Loucy (cell line): Measurements from ENCODE around the gene PRKAR1A.
"Not testable (repeated sequence)": the region's sequence is repeated elsewhere in the genome, so short reads cannot be mapped to it uniquely, and the experiment has no call there.

ENCODE experiments used
- H2AFZ ChIP-seq: fragments of 200-600 bp; sonication (generic); 2 replicates; pipeline ENCODE4 v1.6.0; 2016; ENCODE audit warnings: antibody characterized with exemption, mild to moderate bottlenecking, low read length, moderate library complexity
- H3F3A ChIP-seq: fragments of 200-600 bp; 2 replicates; pipeline ENCODE4 v1.6.0; 2016; ENCODE audit warnings: antibody characterized with exemption, low read depth, mild to moderate bottlenecking
- H3K27me3 ChIP-seq: fragments of 200-600 bp; sonication (generic); 2 replicates; pipeline ENCODE4 v1.6.1; 2014; ENCODE audit warnings: low read length, mild to moderate bottlenecking; ENCODE audit not compliant: insufficient read depth, poor library complexity, severe bottlenecking
- H3K36me3 ChIP-seq: fragments of 200-600 bp; sonication (generic); 2 replicates; pipeline ENCODE4 v1.6.1; 2016; ENCODE audit warnings: low read length; ENCODE audit not compliant: insufficient read depth
- H3K4me1 ChIP-seq: fragments of 200-600 bp; sonication (generic); 2 replicates; pipeline ENCODE4 v1.5.1; 2014; ENCODE audit warnings: low read length, mild to moderate bottlenecking; ENCODE audit not compliant: insufficient read depth, poor library complexity, severe bottlenecking
- H3K4me2 ChIP-seq: fragments of 200-600 bp; sonication (generic); 2 replicates; pipeline ENCODE4 v1.6.0; 2014; ENCODE audit warnings: antibody characterized with exemption, low read length, low read depth, mild to moderate bottlenecking; ENCODE audit not compliant: poor library complexity, severe bottlenecking
- H3K4me3 ChIP-seq: fragments of 200-600 bp; sonication (generic); 2 replicates; pipeline ENCODE4 v1.5.1; 2014; ENCODE audit warnings: low read length, mild to moderate bottlenecking, mixed read lengths; ENCODE audit not compliant: poor library complexity, severe bottlenecking
- H3K79me2 ChIP-seq: fragments of 200-600 bp; sonication (generic); 2 replicates; pipeline ENCODE4 v1.6.1; 2014; ENCODE audit warnings: low read length; ENCODE audit not compliant: insufficient read depth
- H3K9ac ChIP-seq: fragments of 200-600 bp; sonication (generic); 2 replicates; pipeline ENCODE4 v1.6.0; 2014; ENCODE audit warnings: mild to moderate bottlenecking, low read depth, low read length, moderate library complexity; ENCODE audit not compliant: poor library complexity, severe bottlenecking
- H3K9me2 ChIP-seq: fragments of 200-600 bp; sonication (generic); replicated peaks from 2 replicates; pipeline ENCODE4 v1.6.1; 2016; ENCODE audit warnings: low read depth, low read length, mixed read lengths
- H3K9me3 ChIP-seq: fragments of 200-600 bp; sonication (generic); 2 replicates; pipeline ENCODE4 v1.6.1; 2014; ENCODE audit warnings: mild to moderate bottlenecking, antibody characterized with exemption, low read length, low read depth; ENCODE audit not compliant: insufficient read depth
- H4K20me1 ChIP-seq: fragments of 200-600 bp; sonication (generic); 2 replicates; pipeline ENCODE4 v1.6.0; 2014; ENCODE audit warnings: antibody characterized with exemption, low read length, mild to moderate bottlenecking; ENCODE audit not compliant: insufficient read depth, poor library complexity, severe bottlenecking
- EZH2phosphoT487 ChIP-seq: fragments of 200-600 bp; IDR thresholded peaks from 2 replicates; pipeline ENCODE4 v1.6.1; 2018; ENCODE audit warnings: antibody characterized with exemption, mild to moderate bottlenecking, moderate library complexity, borderline replicate concordance
- TF ChIP-seq, protein P1 (sequence below): fragments of 200-600 bp; sonication (generic); conservative IDR thresholded peaks from 2 replicates; pipeline ENCODE4 v1.5.1; 2014; ENCODE audit warnings: mild to moderate bottlenecking, antibody characterized with exemption, low read length

The PRKAR1A gene

DNA sequence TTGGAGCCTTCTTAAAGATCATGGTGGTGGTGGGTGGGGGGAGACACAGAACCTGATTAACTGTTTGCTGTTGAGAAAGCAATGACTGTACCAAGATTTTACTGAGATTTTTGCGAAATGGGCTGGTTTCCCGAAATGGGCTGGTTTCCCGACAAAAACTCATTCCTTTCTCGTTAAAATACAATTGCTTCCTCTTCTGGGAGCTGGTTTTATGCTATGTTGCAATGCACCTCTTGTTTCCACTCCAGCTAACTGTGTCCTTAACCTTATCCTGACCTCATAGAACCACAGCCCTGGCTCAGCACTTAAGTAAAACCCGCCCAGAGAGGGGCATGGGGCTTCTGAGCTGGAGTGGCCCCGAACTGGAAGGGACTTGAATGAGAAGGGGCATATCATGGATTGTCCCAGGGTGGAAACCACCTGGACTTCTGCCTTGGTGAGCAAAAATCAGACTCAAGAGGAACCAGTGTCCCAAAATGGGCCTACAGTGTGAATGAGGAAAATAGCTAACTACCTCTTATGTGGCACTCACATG is 68.1 kb downstream of the PRKAR1A start:
- Histone ChIP-seq H3F3A (no peaks in the 10 kb centered on the region), H3K4me3 (no peak overlapping the region), H3K9me2 (no peaks in the 10 kb centered on the region), H3K9ac (no peak overlapping the region), H4K20me1 (no peaks in the 10 kb centered on the region), H2AFZ (no peak overlapping the region), H3K9me3 (no peaks in the 10 kb centered on the region), H3K36me3 (no peaks in the 10 kb centered on the region), H3K79me2 (no peaks in the 10 kb centered on the region), H3K27me3 (no peaks in the 10 kb centered on the region), H3K4me1 (no peaks in the 10 kb centered on the region), H3K4me2 (no peak overlapping the region)
- TF ChIP-seq, protein P1, sequence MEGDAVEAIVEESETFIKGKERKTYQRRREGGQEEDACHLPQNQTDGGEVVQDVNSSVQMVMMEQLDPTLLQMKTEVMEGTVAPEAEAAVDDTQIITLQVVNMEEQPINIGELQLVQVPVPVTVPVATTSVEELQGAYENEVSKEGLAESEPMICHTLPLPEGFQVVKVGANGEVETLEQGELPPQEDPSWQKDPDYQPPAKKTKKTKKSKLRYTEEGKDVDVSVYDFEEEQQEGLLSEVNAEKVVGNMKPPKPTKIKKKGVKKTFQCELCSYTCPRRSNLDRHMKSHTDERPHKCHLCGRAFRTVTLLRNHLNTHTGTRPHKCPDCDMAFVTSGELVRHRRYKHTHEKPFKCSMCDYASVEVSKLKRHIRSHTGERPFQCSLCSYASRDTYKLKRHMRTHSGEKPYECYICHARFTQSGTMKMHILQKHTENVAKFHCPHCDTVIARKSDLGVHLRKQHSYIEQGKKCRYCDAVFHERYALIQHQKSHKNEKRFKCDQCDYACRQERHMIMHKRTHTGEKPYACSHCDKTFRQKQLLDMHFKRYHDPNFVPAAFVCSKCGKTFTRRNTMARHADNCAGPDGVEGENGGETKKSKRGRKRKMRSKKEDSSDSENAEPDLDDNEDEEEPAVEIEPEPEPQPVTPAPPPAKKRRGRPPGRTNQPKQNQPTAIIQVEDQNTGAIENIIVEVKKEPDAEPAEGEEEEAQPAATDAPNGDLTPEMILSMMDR = no peak
- TF ChIP-seq EZH2phosphoT487 = no peak

DNA sequence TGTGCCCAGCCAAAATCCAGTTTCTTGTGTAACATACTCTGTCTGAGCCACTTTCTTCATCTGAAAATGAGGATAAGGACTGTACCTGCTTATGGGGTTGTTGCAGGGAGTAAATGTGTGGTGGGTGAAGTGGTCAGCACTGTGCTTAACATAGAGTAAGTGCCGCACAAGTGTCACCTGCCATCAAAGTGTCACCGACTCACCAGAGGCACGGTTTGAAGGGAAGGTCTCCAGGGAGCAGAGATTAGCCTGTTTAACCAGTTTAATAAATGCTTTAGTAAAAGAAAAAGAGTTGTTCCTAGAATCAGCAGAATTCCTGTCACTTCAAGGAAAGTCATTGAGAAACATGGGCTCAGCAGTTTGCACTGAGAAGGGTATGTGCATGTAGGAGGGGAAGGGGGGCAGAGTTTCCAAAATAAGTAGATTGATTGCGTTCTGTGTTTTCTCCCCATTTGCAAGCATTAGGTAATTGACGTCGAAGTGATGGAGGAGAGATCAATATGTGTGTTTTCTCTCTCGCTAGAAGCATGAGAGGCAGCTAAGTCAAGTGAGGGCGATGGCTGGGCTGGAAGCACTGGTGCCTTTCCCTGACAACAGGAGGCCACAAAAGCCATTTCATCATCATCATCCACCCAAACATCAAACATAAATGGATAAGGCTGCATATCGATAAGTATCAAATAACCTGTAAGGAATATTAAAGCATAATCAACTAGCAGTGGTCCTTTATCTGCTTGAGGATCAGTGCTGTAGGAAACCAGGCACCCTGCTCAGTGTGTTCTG is 69.8 kb downstream of the PRKAR1A start:
- H3K9me2 ChIP-seq = no peaks in the 10 kb centered on the region
- TF ChIP-seq EZH2phosphoT487 = no peak
- TF ChIP-seq, protein P1 = no peak
- H2AFZ ChIP-seq = no peak overlapping the region
- H3K9ac ChIP-seq = no peak overlapping the region
- no peaks in the 10 kb centered on the region for H4K20me1 ChIP-seq
- no peaks in the 10 kb centered on the region for H3F3A ChIP-seq
- no peaks in the 10 kb centered on the region for H3K79me2 ChIP-seq
- no peaks in the 10 kb centered on the region for H3K27me3 ChIP-seq
- H3K9me3 ChIP-seq = no peaks in the 10 kb centered on the region
- H3K4me1 ChIP-seq = no peaks in the 10 kb centered on the region
- H3K36me3 ChIP-seq = no peaks in the 10 kb centered on the region
- H3K4me2 ChIP-seq = no peak overlapping the region
- H3K4me3 ChIP-seq = no peak overlapping the region

DNA sequence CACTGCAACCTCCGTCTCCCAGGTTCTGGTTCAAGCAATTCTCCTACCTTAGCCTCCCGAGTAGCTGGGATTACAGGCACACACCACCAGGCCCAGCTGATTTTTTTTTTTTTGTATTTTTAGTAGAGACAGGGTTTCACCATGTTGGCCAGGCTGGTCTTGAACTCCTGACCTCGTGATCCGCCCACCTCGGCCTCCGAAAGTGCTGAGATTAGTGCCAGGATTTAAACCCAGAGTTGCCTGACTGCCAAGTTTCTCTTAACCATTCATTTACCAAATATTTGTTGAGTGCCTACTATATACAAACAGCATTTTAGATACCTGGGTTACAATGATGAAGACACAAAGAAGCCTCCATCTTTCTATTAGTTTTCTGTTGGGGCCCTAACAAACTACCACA is 70.6 kb downstream of the PRKAR1A start:
- H3K9ac ChIP-seq, H3K79me2 ChIP-seq, H3K36me3 ChIP-seq, H3K9me2 ChIP-seq, H4K20me1 ChIP-seq, H3K9me3 ChIP-seq, H3K4me3 ChIP-seq, H3K4me1 ChIP-seq, H2AFZ ChIP-seq, H3K27me3 ChIP-seq, H3K4me2 ChIP-seq, H3F3A ChIP-seq: not testable (repeated sequence)
